Measurements from ENCODE around the gene DNAH9. TPM values are rescaled to one million over a fixed set of nuclear protein-coding genes. Genes with fewer than 3 reads are reported as not detected.
"Not testable (repeated sequence)": the region's sequence is repeated elsewhere in the genome, so short reads cannot be mapped to it uniquely, and the experiment has no call there.

Gene DNAH9
- total and polyA plus RNA-seq, 2 donors from 2014 or later: 3.7 to 6.9 TPM

DNA sequence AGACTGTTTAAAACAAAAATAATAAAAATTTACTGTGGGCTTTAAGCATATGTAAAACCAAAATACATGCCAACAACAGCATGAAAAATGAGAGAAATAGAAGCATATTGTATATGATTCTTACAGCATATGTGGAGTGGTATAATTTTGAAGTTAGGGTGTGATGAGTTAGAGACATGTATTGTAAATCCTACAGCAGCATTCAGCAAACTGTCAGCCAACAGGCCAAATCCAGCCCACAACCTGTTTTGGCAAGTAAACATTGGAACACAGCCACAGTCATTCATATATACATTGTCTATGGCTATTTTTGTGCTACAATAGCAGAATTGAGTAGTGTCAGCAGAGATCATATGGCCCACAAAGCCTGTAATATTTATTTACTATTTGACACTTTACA is 356.7 kb downstream of the DNAH9 start:
- Histone ChIP-seq H3K4me1 (ENCODE audit: control insufficient read depth in 2 of 3, insufficient read depth in 2 of 3, low read depth in 1 of 3, low read length in 3 of 3) (no peaks in the 10 kb centered on the region), H3K4me3 (ENCODE audit: low read length in 3 of 3) (no peak overlapping the region), H3K27me3 (ENCODE audit: control insufficient read depth, insufficient read depth, low read length) (no peaks in the 10 kb centered on the region), H3K9ac (ENCODE audit: low read length in 3 of 3) (no peak overlapping the region), H3K36me3 (ENCODE audit: control insufficient read depth in 2 of 3, insufficient read depth in 3 of 3, low read length in 3 of 3) (no peaks in the 10 kb centered on the region), H3K9me3 (ENCODE audit: control insufficient read depth in 2 of 3, insufficient read depth in 1 of 3, low read length in 3 of 3) (peaks cover 0 to 13% (median 0%) of the 10 kb centered on the region in 3 donors), H3K27ac (ENCODE audit: low read depth in 2 of 2, low read length in 2 of 2) (no peak overlapping the region)
- intact Hi-C loops (cut with DNase I): no loop called here
- DNase-seq: no peak
- no peak for FAIRE-seq
- TF ChIP-seq, protein P1, sequence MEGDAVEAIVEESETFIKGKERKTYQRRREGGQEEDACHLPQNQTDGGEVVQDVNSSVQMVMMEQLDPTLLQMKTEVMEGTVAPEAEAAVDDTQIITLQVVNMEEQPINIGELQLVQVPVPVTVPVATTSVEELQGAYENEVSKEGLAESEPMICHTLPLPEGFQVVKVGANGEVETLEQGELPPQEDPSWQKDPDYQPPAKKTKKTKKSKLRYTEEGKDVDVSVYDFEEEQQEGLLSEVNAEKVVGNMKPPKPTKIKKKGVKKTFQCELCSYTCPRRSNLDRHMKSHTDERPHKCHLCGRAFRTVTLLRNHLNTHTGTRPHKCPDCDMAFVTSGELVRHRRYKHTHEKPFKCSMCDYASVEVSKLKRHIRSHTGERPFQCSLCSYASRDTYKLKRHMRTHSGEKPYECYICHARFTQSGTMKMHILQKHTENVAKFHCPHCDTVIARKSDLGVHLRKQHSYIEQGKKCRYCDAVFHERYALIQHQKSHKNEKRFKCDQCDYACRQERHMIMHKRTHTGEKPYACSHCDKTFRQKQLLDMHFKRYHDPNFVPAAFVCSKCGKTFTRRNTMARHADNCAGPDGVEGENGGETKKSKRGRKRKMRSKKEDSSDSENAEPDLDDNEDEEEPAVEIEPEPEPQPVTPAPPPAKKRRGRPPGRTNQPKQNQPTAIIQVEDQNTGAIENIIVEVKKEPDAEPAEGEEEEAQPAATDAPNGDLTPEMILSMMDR (IDR thresholded peaks at IDR 0.05; ENCODE audit: borderline replicate concordance, extremely low read depth, insufficient read depth): no peak

DNA sequence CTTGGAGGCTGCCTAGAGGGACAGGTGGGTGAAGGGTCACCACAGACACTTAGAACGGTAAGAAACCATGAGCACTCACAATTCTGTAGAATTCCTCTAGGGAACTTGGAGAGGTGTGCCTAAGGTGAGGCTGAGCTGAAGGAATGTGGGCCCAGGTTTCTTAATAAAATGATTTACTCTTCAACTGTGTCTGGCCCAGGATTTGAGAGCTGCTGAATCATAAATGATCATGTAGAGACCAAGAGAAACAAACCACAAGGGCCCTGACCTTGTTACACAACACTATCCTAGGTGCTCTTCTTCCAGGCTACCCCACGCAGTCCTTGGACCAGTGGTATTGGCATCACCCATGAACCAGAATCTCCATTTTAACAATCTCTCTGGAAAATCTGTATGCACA is 371.3 kb downstream of the DNAH9 start:
- no peak for FAIRE-seq

DNA sequence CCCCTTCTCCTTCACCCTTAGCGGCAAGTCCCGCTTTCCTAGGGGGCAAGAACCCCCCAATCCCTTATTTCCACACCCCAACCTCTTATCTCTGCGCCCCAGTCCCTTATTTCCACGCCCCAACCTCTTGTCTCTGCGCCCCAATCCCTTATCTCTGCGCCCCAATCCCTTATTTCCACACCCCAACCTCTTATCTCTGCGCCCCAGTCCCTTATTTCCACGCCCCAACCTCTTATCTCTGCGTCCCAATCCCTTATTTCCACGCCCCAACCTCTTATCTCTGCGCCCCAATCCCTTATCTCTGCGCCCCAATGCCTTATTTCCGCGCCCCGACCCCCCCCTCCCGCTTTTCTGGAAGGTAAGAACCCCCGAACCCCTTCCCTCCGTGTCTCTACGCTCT is 374.5 kb downstream of the DNAH9 start:
- H3K9me3 ChIP-seq (ENCODE audit: control insufficient read depth in 2 of 3, insufficient read depth in 1 of 3, low read length in 3 of 3); FAIRE-seq; H3K27me3 ChIP-seq (ENCODE audit: control insufficient read depth, insufficient read depth, low read length); H3K9ac ChIP-seq (ENCODE audit: low read length in 3 of 3); H3K36me3 ChIP-seq (ENCODE audit: control insufficient read depth in 2 of 3, insufficient read depth in 3 of 3, low read length in 3 of 3); H3K4me3 ChIP-seq (ENCODE audit: low read length in 3 of 3); DNase-seq; H3K4me1 ChIP-seq (ENCODE audit: control insufficient read depth in 2 of 3, insufficient read depth in 2 of 3, low read depth in 1 of 3, low read length in 3 of 3); H3K27ac ChIP-seq (ENCODE audit: low read depth in 2 of 2, low read length in 2 of 2); intact Hi-C loops (cut with DNase I): not testable (repeated sequence)

More for the DNA sequence above, 371.3 kb downstream of the DNAH9 start:
- H3K4me1 ChIP-seq (ENCODE audit: control insufficient read depth in 2 of 3, insufficient read depth in 2 of 3, low read depth in 1 of 3, low read length in 3 of 3): no peaks in the 10 kb centered on the region
- no peaks in the 10 kb centered on the region for H3K27me3 ChIP-seq (ENCODE audit: control insufficient read depth, insufficient read depth, low read length)
- no peak overlapping the region for H3K27ac ChIP-seq (ENCODE audit: low read depth in 2 of 2, low read length in 2 of 2)
- TF ChIP-seq, protein P1 (IDR thresholded peaks at IDR 0.05; ENCODE audit: borderline replicate concordance, extremely low read depth, insufficient read depth): no peak
- H3K9me3 ChIP-seq (ENCODE audit: control insufficient read depth in 2 of 3, insufficient read depth in 1 of 3, low read length in 3 of 3): peaks cover 0 to 8% (median 0%) of the 10 kb centered on the region in 3 donors
- DNase-seq: no peak
- H3K36me3 ChIP-seq (ENCODE audit: control insufficient read depth in 2 of 3, insufficient read depth in 3 of 3, low read length in 3 of 3): no peaks in the 10 kb centered on the region
- H3K9ac ChIP-seq (ENCODE audit: low read length in 3 of 3): no peak overlapping the region
- H3K4me3 ChIP-seq (ENCODE audit: low read length in 3 of 3): no peak overlapping the region
- intact Hi-C loops (cut with DNase I): no loop called here

DNA sequence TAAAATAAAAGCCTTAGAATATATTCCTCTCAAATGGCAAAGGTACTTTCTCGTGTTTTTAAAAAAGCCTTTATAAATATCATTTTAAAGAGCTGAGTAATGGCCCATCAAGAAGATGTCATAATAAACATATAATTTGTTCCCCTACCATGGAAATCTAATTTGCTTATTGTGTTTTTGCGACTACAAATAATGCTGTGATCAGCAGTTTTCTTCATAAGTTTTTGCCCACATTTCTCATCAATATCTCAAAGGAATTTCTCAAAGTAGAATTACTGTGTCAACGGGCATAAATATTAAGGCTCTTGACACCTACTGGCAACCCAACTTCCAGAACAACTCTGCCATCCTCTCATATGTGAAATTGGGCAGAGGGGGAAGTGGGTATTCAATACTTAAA is 381.5 kb downstream of the DNAH9 start:
- peaks cover 0 to 24% (median 19%) of the 10 kb centered on the region in 3 donors for H3K36me3 ChIP-seq (ENCODE audit: control insufficient read depth in 2 of 3, insufficient read depth in 3 of 3, low read length in 3 of 3)

More for the DNA sequence above, 381.5 kb downstream of the DNAH9 start:
- H3K4me1 ChIP-seq (ENCODE audit: control insufficient read depth in 2 of 3, insufficient read depth in 2 of 3, low read depth in 1 of 3, low read length in 3 of 3): no peaks in the 10 kb centered on the region
- no peaks in the 10 kb centered on the region for H3K9me3 ChIP-seq (ENCODE audit: control insufficient read depth in 2 of 3, insufficient read depth in 1 of 3, low read length in 3 of 3)
- no peaks in the 10 kb centered on the region for H3K27me3 ChIP-seq (ENCODE audit: control insufficient read depth, insufficient read depth, low read length)
- intact Hi-C loops (cut with DNase I): no loop called here
- no peak overlapping the region for H3K4me3 ChIP-seq (ENCODE audit: low read length in 3 of 3)
- no peak overlapping the region for H3K27ac ChIP-seq (ENCODE audit: low read depth in 2 of 2, low read length in 2 of 2)
- no peak overlapping the region for H3K9ac ChIP-seq (ENCODE audit: low read length in 3 of 3)
- FAIRE-seq (no peak), DNase-seq (no peak)
- TF ChIP-seq, protein P1 (IDR thresholded peaks at IDR 0.05; ENCODE audit: borderline replicate concordance, extremely low read depth, insufficient read depth): no peak
